GM23338 (cell line): ENCODE data around the gene RTL10. TPM values are rescaled to one million over a fixed set of nuclear protein-coding genes. Genes with fewer than 3 reads are reported as not detected.

ENCODE experiments used
- ATAC-seq: fragments of 200-7000 bp; cut with Tn5 transposase; 3 replicates; pipeline ENCODE4 v1.9.1; 2020
- DNase-seq: peaks from one replicate; pipeline ENCODE4 v3.0.0-alpha.2; 2015; ENCODE audit warnings: low spot score
- H2AFZ ChIP-seq: fragments of 200-600 bp; sonication (generic); 2 replicates; pipeline ENCODE4 v1.8.0; 2016; ENCODE audit warnings: antibody characterized with exemption, mild to moderate bottlenecking, moderate library complexity
- H3F3A ChIP-seq: fragments of 200-600 bp; sonication (generic); replicated peaks from 2 replicates; pipeline ENCODE4 v1.8.0; 2017; ENCODE audit warnings: antibody characterized with exemption, mixed run types, low read depth
- H3K27ac ChIP-seq: fragments of 200-600 bp; sonication (generic); 2 replicates; pipeline ENCODE4 v1.6.1; 2016; ENCODE audit warnings: low read depth
- H3K27me3 ChIP-seq: fragments of 200-600 bp; sonication (generic); 2 replicates; pipeline ENCODE4 v1.8.0; 2016; ENCODE audit warnings: mild to moderate bottlenecking, mixed run types, moderate library complexity; ENCODE audit not compliant: insufficient read depth
- H3K36me3 ChIP-seq: fragments of 200-600 bp; sonication (generic); 2 replicates; pipeline ENCODE4 v1.8.0; 2016; ENCODE audit warnings: mild to moderate bottlenecking; ENCODE audit not compliant: insufficient read depth
- H3K4me1 ChIP-seq: fragments of 200-600 bp; sonication (generic); 2 replicates; pipeline ENCODE4 v1.8.0; 2016; ENCODE audit warnings: mild to moderate bottlenecking, moderate library complexity; ENCODE audit not compliant: insufficient read depth
- H3K4me2 ChIP-seq: fragments of 200-600 bp; sonication (generic); 2 replicates; pipeline ENCODE4 v1.7.1; 2017; ENCODE audit warnings: mixed run types
- H3K4me3 ChIP-seq: fragments of 200-600 bp; sonication (generic); 2 replicates; pipeline ENCODE4 v1.6.1; 2016; ENCODE audit warnings: mixed run types
- H3K79me2 ChIP-seq: fragments of 200-600 bp; sonication (generic); replicated peaks from 2 replicates; pipeline ENCODE4 v1.8.0; 2017; ENCODE audit warnings: mild to moderate bottlenecking; ENCODE audit not compliant: insufficient read depth
- H3K9me2 ChIP-seq: fragments of 200-600 bp; sonication (generic); 2 replicates; pipeline ENCODE4 v1.8.0; 2017; ENCODE audit not compliant: insufficient read depth
- H4K20me1 ChIP-seq: fragments of 200-600 bp; sonication (generic); replicated peaks from 2 replicates; pipeline ENCODE4 v1.8.0; 2017; ENCODE audit warnings: mild to moderate bottlenecking; ENCODE audit not compliant: insufficient read depth
- H3K27ac Mint-ChIP-seq: 2 replicates; pipeline ENCODE4 v1.8.0; 2020; ENCODE audit warnings: inconsistent platforms, mild to moderate bottlenecking, moderate library complexity, mixed read lengths
- H3K27me3 Mint-ChIP-seq: 3 replicates; pipeline ENCODE4 v1.8.0; 2022; ENCODE audit warnings: low read depth, mild to moderate bottlenecking, moderate library complexity, mixed read lengths, inconsistent platforms; ENCODE audit not compliant: insufficient read depth, poor library complexity
- H3K36me3 Mint-ChIP-seq: 3 replicates; pipeline ENCODE4 v1.8.0; 2021; ENCODE audit warnings: low read depth, mild to moderate bottlenecking, inconsistent platforms, moderate library complexity, mixed read lengths
- H3K4me1 Mint-ChIP-seq: 3 replicates; pipeline ENCODE4 v1.8.0; 2020; ENCODE audit warnings: mild to moderate bottlenecking, inconsistent platforms, mixed read lengths
- H3K4me3 Mint-ChIP-seq: 3 replicates; pipeline ENCODE4 v1.8.0; 2021; ENCODE audit warnings: moderate library complexity, mild to moderate bottlenecking, inconsistent platforms, mixed read lengths
- H3K9me3 Mint-ChIP-seq: 3 replicates; pipeline ENCODE4 v1.8.0; 2020; ENCODE audit warnings: moderate library complexity, mild to moderate bottlenecking, inconsistent platforms, mixed read lengths
- CREB1 ChIP-seq: fragments of 250-450 bp; sonication (Bioruptor Pico); IDR thresholded peaks from 2 replicates; pipeline ENCODE4 v1.5.0; 2020; ENCODE audit warnings: low read depth, mild to moderate bottlenecking, moderate library complexity
- EZH2 ChIP-seq: fragments of 200-600 bp; sonication (generic); IDR thresholded peaks from one replicate; pipeline ENCODE4 v1.8.0; 2017; ENCODE audit warnings: antibody characterized with exemption, mild to moderate bottlenecking, low read depth; ENCODE audit not compliant: unreplicated experiment
- EZH2phosphoT487 ChIP-seq: fragments of 200-600 bp; sonication (generic); IDR thresholded peaks from one replicate; pipeline ENCODE4 v1.8.1; 2018; ENCODE audit warnings: antibody characterized with exemption; ENCODE audit not compliant: unreplicated experiment
- JUNB ChIP-seq: IDR thresholded peaks from one replicate; pipeline ENCODE4 v1.6.1; 2016; ENCODE audit warnings: antibody characterized with exemption; ENCODE audit not compliant: unreplicated experiment
- NANOG ChIP-seq: IDR thresholded peaks from 2 replicates; pipeline ENCODE4 v1.6.1; 2016; ENCODE audit warnings: antibody characterized with exemption, borderline replicate concordance
- STAT1 ChIP-seq: IDR thresholded peaks from one replicate; pipeline ENCODE4 v1.6.1; 2016; ENCODE audit warnings: antibody characterized with exemption; ENCODE audit not compliant: unreplicated experiment
- polyA plus RNA-seq: library from polyadenylated mRNA; unstranded; fragments of >200 nt; fragmentation: Nextera tagmentation; extraction: Ambion mirVana; gene quantifications from 2 replicates; pipeline ENCODE4 v1.2.1, GENCODE V29; 2016
- total RNA-seq: library from RNA; depleted of rRNA; stranded (reverse); fragments of >200 nt; shearing (Covaris generic); gene quantifications from 2 replicates; pipeline ENCODE4 v1.2.3, GENCODE V29; 2014
- TF ChIP-seq, protein P1 (sequence below), 2 experiments: fragments of 200-600 bp in 1 of 2; sonication (generic) in 1 of 2; conservative IDR thresholded peaks; 2 replicates each; pipeline versions ENCODE4 v1.5.1 to v1.6.1; 2016 to 2017; ENCODE audit warnings: antibody characterized with exemption in 2 of 2, low read depth in 2 of 2, mild to moderate bottlenecking in 2 of 2, moderate library complexity in 1 of 2
- TF ChIP-seq, protein P2 (sequence below): IDR thresholded peaks from 2 replicates; pipeline ENCODE4 v1.6.1; 2016; ENCODE audit warnings: antibody characterized with exemption
- TF ChIP-seq, protein P3 (sequence below): fragments of 250-450 bp; sonication (Bioruptor Pico); IDR thresholded peaks from 2 replicates; pipeline ENCODE4 v1.5.0; 2020; ENCODE audit warnings: mild to moderate bottlenecking, moderate library complexity
- TF ChIP-seq, protein P4 (sequence below): IDR thresholded peaks from one replicate; pipeline ENCODE4 v1.6.1; 2018; ENCODE audit warnings: antibody characterized with exemption; ENCODE audit not compliant: unreplicated experiment

The RTL10 gene
- total and polyA plus RNA-seq, 2 experiments from 2014 or later, result 9.4 to 17.4 TPM

DNA sequence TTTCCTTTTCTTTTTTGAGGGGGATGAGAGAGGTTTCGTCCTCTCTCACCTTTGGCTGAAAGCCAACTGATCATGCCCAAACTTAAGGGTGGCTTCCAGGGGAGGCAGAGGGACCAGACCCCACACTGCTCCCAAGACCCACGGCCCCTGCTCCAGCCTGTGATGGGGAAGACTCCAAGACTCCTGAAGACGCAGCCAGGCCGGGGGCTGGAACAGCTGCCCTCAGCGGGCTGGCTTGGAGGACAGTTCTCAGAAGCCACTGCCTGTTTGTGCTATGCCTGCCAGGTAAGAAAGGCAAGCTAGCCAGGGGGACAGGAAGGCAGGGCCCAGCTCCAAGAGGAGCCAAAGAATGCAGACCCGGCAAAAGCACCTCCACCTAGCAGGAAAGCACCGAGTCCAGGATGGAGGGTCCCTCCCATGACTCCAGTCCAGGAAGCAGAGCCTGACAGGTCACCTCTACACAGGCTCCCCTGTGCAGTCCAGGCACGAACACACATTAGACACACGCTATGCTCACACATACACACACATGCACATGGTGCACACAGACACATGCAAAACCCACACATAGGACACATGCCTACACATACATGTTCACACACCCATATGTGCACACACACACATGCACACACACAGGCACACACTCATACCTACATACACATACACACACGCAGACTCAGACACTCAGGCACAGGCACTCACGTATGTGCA lies 31.3 kb downstream of the RTL10 start (continued):
- TF ChIP-seq STAT1, result no peak
- TF ChIP-seq, protein P1, sequence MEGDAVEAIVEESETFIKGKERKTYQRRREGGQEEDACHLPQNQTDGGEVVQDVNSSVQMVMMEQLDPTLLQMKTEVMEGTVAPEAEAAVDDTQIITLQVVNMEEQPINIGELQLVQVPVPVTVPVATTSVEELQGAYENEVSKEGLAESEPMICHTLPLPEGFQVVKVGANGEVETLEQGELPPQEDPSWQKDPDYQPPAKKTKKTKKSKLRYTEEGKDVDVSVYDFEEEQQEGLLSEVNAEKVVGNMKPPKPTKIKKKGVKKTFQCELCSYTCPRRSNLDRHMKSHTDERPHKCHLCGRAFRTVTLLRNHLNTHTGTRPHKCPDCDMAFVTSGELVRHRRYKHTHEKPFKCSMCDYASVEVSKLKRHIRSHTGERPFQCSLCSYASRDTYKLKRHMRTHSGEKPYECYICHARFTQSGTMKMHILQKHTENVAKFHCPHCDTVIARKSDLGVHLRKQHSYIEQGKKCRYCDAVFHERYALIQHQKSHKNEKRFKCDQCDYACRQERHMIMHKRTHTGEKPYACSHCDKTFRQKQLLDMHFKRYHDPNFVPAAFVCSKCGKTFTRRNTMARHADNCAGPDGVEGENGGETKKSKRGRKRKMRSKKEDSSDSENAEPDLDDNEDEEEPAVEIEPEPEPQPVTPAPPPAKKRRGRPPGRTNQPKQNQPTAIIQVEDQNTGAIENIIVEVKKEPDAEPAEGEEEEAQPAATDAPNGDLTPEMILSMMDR (conservative IDR thresholded peaks at IDR 0.05; ENCODE audit: low read depth in 2 of 2), result no peak
- TF ChIP-seq JUNB, result no peak
- no peak for TF ChIP-seq CREB1 (CRISPR knock-in tag)
- TF ChIP-seq, protein P2, sequence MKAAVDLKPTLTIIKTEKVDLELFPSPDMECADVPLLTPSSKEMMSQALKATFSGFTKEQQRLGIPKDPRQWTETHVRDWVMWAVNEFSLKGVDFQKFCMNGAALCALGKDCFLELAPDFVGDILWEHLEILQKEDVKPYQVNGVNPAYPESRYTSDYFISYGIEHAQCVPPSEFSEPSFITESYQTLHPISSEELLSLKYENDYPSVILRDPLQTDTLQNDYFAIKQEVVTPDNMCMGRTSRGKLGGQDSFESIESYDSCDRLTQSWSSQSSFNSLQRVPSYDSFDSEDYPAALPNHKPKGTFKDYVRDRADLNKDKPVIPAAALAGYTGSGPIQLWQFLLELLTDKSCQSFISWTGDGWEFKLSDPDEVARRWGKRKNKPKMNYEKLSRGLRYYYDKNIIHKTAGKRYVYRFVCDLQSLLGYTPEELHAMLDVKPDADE, result no peak
- TF ChIP-seq EZH2phosphoT487, result no peak

DNA sequence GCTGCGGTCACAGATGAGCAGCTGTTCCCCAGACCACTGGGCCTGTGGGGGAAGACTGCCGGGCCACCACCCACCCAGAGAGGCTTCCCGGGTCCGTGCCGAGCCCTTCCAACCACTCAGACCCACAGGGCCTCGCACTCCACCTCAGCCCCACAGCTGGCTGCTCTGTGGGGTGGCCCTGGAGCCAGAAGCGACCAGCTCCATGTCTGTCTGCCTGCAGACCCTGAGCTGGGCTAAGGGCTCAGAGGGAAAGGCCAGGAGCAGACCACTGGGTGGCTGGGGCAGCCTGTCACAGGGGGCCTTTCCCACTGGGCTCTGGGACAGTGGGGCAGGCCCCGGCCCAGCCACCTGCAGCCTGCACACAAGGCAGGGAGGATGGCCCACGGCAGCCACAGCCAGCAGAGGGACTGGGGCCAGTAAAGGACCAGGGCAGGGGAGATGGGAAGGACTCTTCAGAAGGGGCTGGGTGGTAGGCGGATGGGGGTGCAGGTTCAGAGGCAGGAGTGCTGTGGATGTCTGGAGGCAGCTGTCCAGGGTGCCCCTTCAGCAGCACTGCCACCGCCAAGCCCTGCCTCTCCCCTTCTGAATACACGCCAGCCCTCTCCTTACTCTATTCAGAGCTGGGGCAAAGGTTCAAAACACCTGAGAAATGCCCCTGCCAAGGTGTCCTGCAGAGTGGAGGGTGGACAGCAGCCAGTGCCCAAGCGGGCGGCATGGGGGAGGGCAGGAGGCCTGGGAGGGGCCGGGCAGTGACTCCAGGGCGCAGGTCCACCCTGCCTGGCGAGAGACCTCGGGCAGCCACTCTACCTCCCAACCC lies 32.2 kb downstream of the RTL10 start:
- no peaks in the 10 kb centered on the region for H3K36me3 Mint-ChIP-seq
- H3K27me3 Mint-ChIP-seq, result peaks cover 8% of the 10 kb centered on the region
- H3K79me2 ChIP-seq, result no peaks in the 10 kb centered on the region
- no peak overlapping the region for H3K27ac Mint-ChIP-seq
- H3K4me1 Mint-ChIP-seq, result peaks cover 5% of the 10 kb centered on the region; the same call in 2 of the 3 replicates
- no peaks in the 10 kb centered on the region for H4K20me1 ChIP-seq
- no peaks in the 10 kb centered on the region for H3K36me3 ChIP-seq
- H3K27ac ChIP-seq, result no peak overlapping the region
- H2AFZ ChIP-seq, result no peak overlapping the region
- H3K4me3 ChIP-seq, result no peak overlapping the region
- no peak for DNase-seq
- no peak for ATAC-seq
- no peaks in the 10 kb centered on the region for H3F3A ChIP-seq
- no peak overlapping the region for H3K4me3 Mint-ChIP-seq
- no peaks in the 10 kb centered on the region for H3K4me1 ChIP-seq
- no peaks in the 10 kb centered on the region; the same call in 1 of the 3 replicates for H3K9me3 Mint-ChIP-seq
- H3K4me2 ChIP-seq, result no peak overlapping the region
- no peaks in the 10 kb centered on the region for H3K27me3 ChIP-seq
- H3K9me2 ChIP-seq, result no peaks in the 10 kb centered on the region
- TF ChIP-seq, protein P3, sequence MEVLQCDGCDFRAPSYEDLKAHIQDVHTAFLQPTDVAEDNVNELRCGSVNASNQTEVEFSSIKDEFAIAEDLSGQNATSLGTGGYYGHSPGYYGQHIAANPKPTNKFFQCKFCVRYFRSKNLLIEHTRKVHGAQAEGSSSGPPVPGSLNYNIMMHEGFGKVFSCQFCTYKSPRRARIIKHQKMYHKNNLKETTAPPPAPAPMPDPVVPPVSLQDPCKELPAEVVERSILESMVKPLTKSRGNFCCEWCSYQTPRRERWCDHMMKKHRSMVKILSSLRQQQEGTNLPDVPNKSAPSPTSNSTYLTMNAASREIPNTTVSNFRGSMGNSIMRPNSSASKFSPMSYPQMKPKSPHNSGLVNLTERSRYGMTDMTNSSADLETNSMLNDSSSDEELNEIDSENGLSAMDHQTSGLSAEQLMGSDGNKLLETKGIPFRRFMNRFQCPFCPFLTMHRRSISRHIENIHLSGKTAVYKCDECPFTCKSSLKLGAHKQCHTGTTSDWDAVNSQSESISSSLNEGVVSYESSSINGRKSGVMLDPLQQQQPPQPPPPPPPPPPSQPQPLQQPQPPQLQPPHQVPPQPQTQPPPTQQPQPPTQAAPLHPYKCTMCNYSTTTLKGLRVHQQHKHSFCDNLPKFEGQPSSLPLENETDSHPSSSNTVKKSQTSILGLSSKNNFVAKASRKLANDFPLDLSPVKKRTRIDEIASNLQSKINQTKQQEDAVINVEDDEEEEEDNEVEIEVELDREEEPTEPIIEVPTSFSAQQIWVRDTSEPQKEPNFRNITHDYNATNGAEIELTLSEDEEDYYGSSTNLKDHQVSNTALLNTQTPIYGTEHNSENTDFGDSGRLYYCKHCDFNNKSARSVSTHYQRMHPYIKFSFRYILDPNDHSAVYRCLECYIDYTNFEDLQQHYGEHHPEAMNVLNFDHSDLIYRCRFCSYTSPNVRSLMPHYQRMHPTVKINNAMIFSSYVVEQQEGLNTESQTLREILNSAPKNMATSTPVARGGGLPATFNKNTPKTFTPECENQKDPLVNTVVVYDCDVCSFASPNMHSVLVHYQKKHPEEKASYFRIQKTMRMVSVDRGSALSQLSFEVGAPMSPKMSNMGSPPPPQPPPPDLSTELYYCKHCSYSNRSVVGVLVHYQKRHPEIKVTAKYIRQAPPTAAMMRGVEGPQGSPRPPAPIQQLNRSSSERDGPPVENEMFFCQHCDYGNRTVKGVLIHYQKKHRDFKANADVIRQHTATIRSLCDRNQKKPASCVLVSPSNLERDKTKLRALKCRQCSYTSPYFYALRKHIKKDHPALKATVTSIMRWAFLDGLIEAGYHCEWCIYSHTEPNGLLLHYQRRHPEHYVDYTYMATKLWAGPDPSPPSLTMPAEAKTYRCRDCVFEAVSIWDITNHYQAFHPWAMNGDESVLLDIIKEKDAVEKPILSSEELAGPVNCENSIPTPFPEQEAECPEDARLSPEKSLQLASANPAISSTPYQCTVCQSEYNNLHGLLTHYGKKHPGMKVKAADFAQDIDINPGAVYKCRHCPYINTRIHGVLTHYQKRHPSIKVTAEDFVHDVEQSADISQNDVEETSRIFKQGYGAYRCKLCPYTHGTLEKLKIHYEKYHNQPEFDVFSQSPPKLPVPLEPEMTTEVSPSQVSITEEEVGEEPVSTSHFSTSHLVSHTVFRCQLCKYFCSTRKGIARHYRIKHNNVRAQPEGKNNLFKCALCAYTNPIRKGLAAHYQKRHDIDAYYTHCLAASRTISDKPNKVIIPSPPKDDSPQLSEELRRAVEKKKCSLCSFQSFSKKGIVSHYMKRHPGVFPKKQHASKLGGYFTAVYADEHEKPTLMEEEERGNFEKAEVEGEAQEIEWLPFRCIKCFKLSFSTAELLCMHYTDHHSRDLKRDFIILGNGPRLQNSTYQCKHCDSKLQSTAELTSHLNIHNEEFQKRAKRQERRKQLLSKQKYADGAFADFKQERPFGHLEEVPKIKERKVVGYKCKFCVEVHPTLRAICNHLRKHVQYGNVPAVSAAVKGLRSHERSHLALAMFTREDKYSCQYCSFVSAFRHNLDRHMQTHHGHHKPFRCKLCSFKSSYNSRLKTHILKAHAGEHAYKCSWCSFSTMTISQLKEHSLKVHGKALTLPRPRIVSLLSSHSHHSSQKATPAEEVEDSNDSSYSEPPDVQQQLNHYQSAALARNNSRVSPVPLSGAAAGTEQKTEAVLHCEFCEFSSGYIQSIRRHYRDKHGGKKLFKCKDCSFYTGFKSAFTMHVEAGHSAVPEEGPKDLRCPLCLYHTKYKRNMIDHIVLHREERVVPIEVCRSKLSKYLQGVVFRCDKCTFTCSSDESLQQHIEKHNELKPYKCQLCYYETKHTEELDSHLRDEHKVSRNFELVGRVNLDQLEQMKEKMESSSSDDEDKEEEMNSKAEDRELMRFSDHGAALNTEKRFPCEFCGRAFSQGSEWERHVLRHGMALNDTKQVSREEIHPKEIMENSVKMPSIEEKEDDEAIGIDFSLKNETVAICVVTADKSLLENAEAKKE (CRISPR knock-in tag), result no peak
- TF ChIP-seq, protein P4, sequence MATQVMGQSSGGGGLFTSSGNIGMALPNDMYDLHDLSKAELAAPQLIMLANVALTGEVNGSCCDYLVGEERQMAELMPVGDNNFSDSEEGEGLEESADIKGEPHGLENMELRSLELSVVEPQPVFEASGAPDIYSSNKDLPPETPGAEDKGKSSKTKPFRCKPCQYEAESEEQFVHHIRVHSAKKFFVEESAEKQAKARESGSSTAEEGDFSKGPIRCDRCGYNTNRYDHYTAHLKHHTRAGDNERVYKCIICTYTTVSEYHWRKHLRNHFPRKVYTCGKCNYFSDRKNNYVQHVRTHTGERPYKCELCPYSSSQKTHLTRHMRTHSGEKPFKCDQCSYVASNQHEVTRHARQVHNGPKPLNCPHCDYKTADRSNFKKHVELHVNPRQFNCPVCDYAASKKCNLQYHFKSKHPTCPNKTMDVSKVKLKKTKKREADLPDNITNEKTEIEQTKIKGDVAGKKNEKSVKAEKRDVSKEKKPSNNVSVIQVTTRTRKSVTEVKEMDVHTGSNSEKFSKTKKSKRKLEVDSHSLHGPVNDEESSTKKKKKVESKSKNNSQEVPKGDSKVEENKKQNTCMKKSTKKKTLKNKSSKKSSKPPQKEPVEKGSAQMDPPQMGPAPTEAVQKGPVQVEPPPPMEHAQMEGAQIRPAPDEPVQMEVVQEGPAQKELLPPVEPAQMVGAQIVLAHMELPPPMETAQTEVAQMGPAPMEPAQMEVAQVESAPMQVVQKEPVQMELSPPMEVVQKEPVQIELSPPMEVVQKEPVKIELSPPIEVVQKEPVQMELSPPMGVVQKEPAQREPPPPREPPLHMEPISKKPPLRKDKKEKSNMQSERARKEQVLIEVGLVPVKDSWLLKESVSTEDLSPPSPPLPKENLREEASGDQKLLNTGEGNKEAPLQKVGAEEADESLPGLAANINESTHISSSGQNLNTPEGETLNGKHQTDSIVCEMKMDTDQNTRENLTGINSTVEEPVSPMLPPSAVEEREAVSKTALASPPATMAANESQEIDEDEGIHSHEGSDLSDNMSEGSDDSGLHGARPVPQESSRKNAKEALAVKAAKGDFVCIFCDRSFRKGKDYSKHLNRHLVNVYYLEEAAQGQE, result no peak
- no peak for TF ChIP-seq EZH2
- no peak for TF ChIP-seq NANOG
- no peak for TF ChIP-seq CREB1 (CRISPR knock-in tag)
- TF ChIP-seq EZH2phosphoT487, result no peak
